Activated CD8-positive, alpha-beta T cell treated with anti-CD3 and anti-CD28 coated beads, Interleukin-2, amount 10 ng/mL, durations not matched to agents 7 days and 5 days (primary cell): Measurements from ENCODE around the gene PXMP4. TPM values are rescaled to one million over a fixed set of nuclear protein-coding genes. Genes with fewer than 3 reads are reported as not detected.
A peak's percentile ranks its signal among the peaks of the same experiment; 100 is the strongest.

Experiments
- ATAC-seq: fragments of 150-1000 bp; cut with Tn5 transposase; one replicate; pipeline ENCODE4 v1.10.0; 2021; ENCODE audit warnings: moderate library complexity
- CTCF ChIA-PET: fragments of 350-600 bp; sonication (Branson Sonifier 250); formaldehyde crosslinking; loops from one replicate; lab custom pipeline; 2021; ENCODE audit warnings: antibody characterized with exemption; lab: Charles Lee
- POLR2A ChIA-PET: fragments of 350-600 bp; sonication (Branson Sonifier 250); formaldehyde crosslinking; loops from one replicate; lab custom pipeline; 2021; ENCODE audit warnings: antibody characterized with exemption; lab: Charles Lee
- DNase-seq: peaks from one replicate; pipeline ENCODE4 v3.0.0-alpha.2; 2020
- H3K27ac Mint-ChIP-seq: one replicate; pipeline ENCODE4 v1.8.0; 2021; ENCODE audit warnings: mild to moderate bottlenecking, mixed read lengths
- H3K27me3 Mint-ChIP-seq: one replicate; pipeline ENCODE4 v1.8.0; 2021; ENCODE audit warnings: low read depth, mixed read lengths
- H3K36me3 Mint-ChIP-seq: one replicate; pipeline ENCODE4 v1.8.0; 2021; ENCODE audit warnings: low read depth, mixed read lengths
- H3K4me1 Mint-ChIP-seq: one replicate; pipeline ENCODE4 v1.8.0; 2021; ENCODE audit warnings: low read depth, mixed read lengths
- H3K4me3 Mint-ChIP-seq: one replicate; pipeline ENCODE4 v1.8.0; 2021; ENCODE audit warnings: mild to moderate bottlenecking, mixed read lengths
- H3K9me3 Mint-ChIP-seq: one replicate; pipeline ENCODE4 v1.8.0; 2022; ENCODE audit warnings: mixed read lengths; ENCODE audit not compliant: insufficient read depth
- total RNA-seq, 2 experiments: library from RNA; stranded (reverse); gene quantifications; one replicate each; pipeline ENCODE4 v1.2.3, GENCODE V29; 2021

Gene PXMP4
- total RNA-seq, 2 experiments from 2014 or later: 17.1 to 17.7 TPM

- no peak overlapping the region for H3K4me3 Mint-ChIP-seq
- ATAC-seq: no peak
- no peak overlapping the region for H3K27ac Mint-ChIP-seq
- no peaks in the 10 kb centered on the region for H3K27me3 Mint-ChIP-seq
- no peaks in the 10 kb centered on the region for H3K9me3 Mint-ChIP-seq
- ChIA-PET CTCF (no interaction called here), POLR2A (interaction anchor here (1.0 kb wide), 1 partner anchor 15 kb away, joined by 4 read pairs; the partner anchor contains the start of gene ZNF341)
- H3K36me3 Mint-ChIP-seq: peaks cover 17% of the 10 kb centered on the region
- peaks cover 25% of the 10 kb centered on the region for H3K4me1 Mint-ChIP-seq
- DNase-seq: no peak
These were observed 3.6 kb downstream of the PXMP4 start for GRCh38 chr20:33716498-33716897.

GRCh38 chr20:33713865-33714367 is 6.2 kb downstream of the PXMP4 start:
- ChIA-PET CTCF (no interaction called here), POLR2A (no interaction called here)
- H3K4me3 Mint-ChIP-seq: no peak overlapping the region
- DNase-seq (no peak), ATAC-seq (no peak)
- H3K4me1 Mint-ChIP-seq: peaks cover 27% of the 10 kb centered on the region
- H3K9me3 Mint-ChIP-seq: no peaks in the 10 kb centered on the region
- peaks cover 35% of the 10 kb centered on the region for H3K36me3 Mint-ChIP-seq
- H3K27me3 Mint-ChIP-seq: no peaks in the 10 kb centered on the region
- H3K27ac Mint-ChIP-seq: no peak overlapping the region

GRCh38 chr20:33711446-33711738 is 8.7 kb downstream of the PXMP4 start:
- no peak overlapping the region for H3K27ac Mint-ChIP-seq
- H3K4me3 Mint-ChIP-seq: no peak overlapping the region
- H3K4me1 Mint-ChIP-seq: peaks cover 17% of the 10 kb centered on the region
- CTCF ChIA-PET: no interaction called here
- H3K27me3 Mint-ChIP-seq: no peaks in the 10 kb centered on the region
- no peak for ATAC-seq
- no peak for DNase-seq
- POLR2A ChIA-PET: interaction anchor here (1.0 kb wide), 1 partner anchor 456 kb away, joined by 3 read pairs; no protein-coding TSS in a partner anchor
- H3K9me3 Mint-ChIP-seq: no peaks in the 10 kb centered on the region
- peaks cover 42% of the 10 kb centered on the region for H3K36me3 Mint-ChIP-seq

- H3K27ac Mint-ChIP-seq: no peak overlapping the region
- ChIA-PET POLR2A (interaction anchor here (1.0 kb wide), 1 partner anchor 456 kb away, joined by 3 read pairs; no protein-coding TSS in a partner anchor), CTCF (no interaction called here)
- DNase-seq (no peak), ATAC-seq (no peak)
- peaks cover 42% of the 10 kb centered on the region for H3K36me3 Mint-ChIP-seq
- H3K27me3 Mint-ChIP-seq: no peaks in the 10 kb centered on the region
- H3K4me3 Mint-ChIP-seq: no peak overlapping the region
- no peaks in the 10 kb centered on the region for H3K9me3 Mint-ChIP-seq
- peaks cover 17% of the 10 kb centered on the region for H3K4me1 Mint-ChIP-seq
These were observed 9.2 kb downstream of the PXMP4 start for GRCh38 chr20:33710681-33711445.

- H3K27me3 Mint-ChIP-seq: no peaks in the 10 kb centered on the region
- no peak overlapping the region for H3K4me3 Mint-ChIP-seq
- H3K9me3 Mint-ChIP-seq: no peaks in the 10 kb centered on the region
- ChIA-PET POLR2A (interaction anchor here (1.0 kb wide), 1 partner anchor 457 kb away, joined by 3 read pairs; no protein-coding TSS in a partner anchor), CTCF (no interaction called here)
- H3K4me1 Mint-ChIP-seq: peaks cover 17% of the 10 kb centered on the region
- ATAC-seq: no peak
- DNase-seq: no peak
- no peak overlapping the region for H3K27ac Mint-ChIP-seq
- H3K36me3 Mint-ChIP-seq: peaks cover 44% of the 10 kb centered on the region
These were observed 10.1 kb downstream of the PXMP4 start for GRCh38 chr20:33709905-33710541.

GRCh38 chr20:33709398-33709797 is 10.7 kb downstream of the PXMP4 start:
- no peaks in the 10 kb centered on the region for H3K9me3 Mint-ChIP-seq
- H3K36me3 Mint-ChIP-seq: peaks cover 44% of the 10 kb centered on the region
- peaks cover 17% of the 10 kb centered on the region for H3K4me1 Mint-ChIP-seq
- no peak overlapping the region for H3K4me3 Mint-ChIP-seq
- H3K27me3 Mint-ChIP-seq: no peaks in the 10 kb centered on the region
- DNase-seq: no peak
- no peak for ATAC-seq
- ChIA-PET POLR2A (no interaction called here), CTCF (no interaction called here)
- peak overlapping the region; percentile 57 for H3K27ac Mint-ChIP-seq

GRCh38 chr20:33707668-33708067 is 12.4 kb downstream of the PXMP4 start:
- Mint-ChIP-seq H3K4me3 (no peak overlapping the region), H3K9me3 (no peaks in the 10 kb centered on the region), H3K27me3 (no peaks in the 10 kb centered on the region), H3K4me1 (peaks cover 17% of the 10 kb centered on the region), H3K36me3 (peaks cover 38% of the 10 kb centered on the region), H3K27ac (no peak overlapping the region)
- ATAC-seq (no peak), DNase-seq (no peak)
- ChIA-PET POLR2A (no interaction called here), CTCF (no interaction called here)

GRCh38 chr20:33704197-33704924 is 15.7 kb downstream of the PXMP4 start:
- no peak overlapping the region for H3K4me3 Mint-ChIP-seq
- no peak overlapping the region for H3K27ac Mint-ChIP-seq
- no peaks in the 10 kb centered on the region for H3K27me3 Mint-ChIP-seq
- POLR2A ChIA-PET: interaction anchor here (0.7 kb wide), 1 partner anchor 13 kb away, joined by 3 read pairs; no protein-coding TSS in a partner anchor
- peaks cover 3% of the 10 kb centered on the region for H3K4me1 Mint-ChIP-seq
- DNase-seq: no peak
- no peak for ATAC-seq
- H3K36me3 Mint-ChIP-seq: peaks cover 23% of the 10 kb centered on the region
- CTCF ChIA-PET: no interaction called here
- H3K9me3 Mint-ChIP-seq: no peaks in the 10 kb centered on the region

GRCh38 chr20:33703498-33704137 is 16.5 kb downstream of the PXMP4 start:
- Mint-ChIP-seq H3K27me3 (no peaks in the 10 kb centered on the region), H3K4me3 (no peak overlapping the region), H3K27ac (no peak overlapping the region), H3K4me1 (no peaks in the 10 kb centered on the region), H3K36me3 (peaks cover 20% of the 10 kb centered on the region), H3K9me3 (no peaks in the 10 kb centered on the region)
- DNase-seq: no peak
- ATAC-seq: no peak
- POLR2A ChIA-PET: interaction anchor here (0.9 kb wide), 1 partner anchor 29 kb away, joined by 3 read pairs; no protein-coding TSS in a partner anchor
- CTCF ChIA-PET: no interaction called here

- CTCF ChIA-PET: no interaction called here
- ATAC-seq: no peak
These were observed 17.2 kb downstream of the PXMP4 start for GRCh38 chr20:33702861-33703260.

GRCh38 chr20:33701629-33702450 is 18.3 kb downstream of the PXMP4 start:
- no peaks in the 10 kb centered on the region for H3K27me3 Mint-ChIP-seq
- H3K4me3 Mint-ChIP-seq: no peak overlapping the region
- peaks cover 13% of the 10 kb centered on the region for H3K36me3 Mint-ChIP-seq
- ATAC-seq: no peak
- ChIA-PET POLR2A (no interaction called here), CTCF (no interaction called here)
- H3K4me1 Mint-ChIP-seq: no peaks in the 10 kb centered on the region
- H3K27ac Mint-ChIP-seq: no peak overlapping the region
- H3K9me3 Mint-ChIP-seq: no peaks in the 10 kb centered on the region
- no peak for DNase-seq

More at GRCh38 chr20:33702861-33703260, 17.2 kb downstream of the PXMP4 start:
- Mint-ChIP-seq H3K9me3 (no peaks in the 10 kb centered on the region), H3K27me3 (no peaks in the 10 kb centered on the region), H3K4me3 (no peak overlapping the region), H3K36me3 (peaks cover 20% of the 10 kb centered on the region), H3K27ac (no peak overlapping the region), H3K4me1 (no peaks in the 10 kb centered on the region)
- POLR2A ChIA-PET: interaction anchor here (0.9 kb wide), 1 partner anchor 30 kb away, joined by 3 read pairs; no protein-coding TSS in a partner anchor
- DNase-seq: no peak
